GM19043 (cell line): Measurements from ENCODE around the gene MPPED1.

Source experiments
- ATAC-seq: cut with Tn5 transposase; IDR thresholded peaks from one replicate; pipeline ENCODE4 v1.9.1; 2021; ENCODE audit warnings: low read depth; ENCODE audit not compliant: unreplicated experiment

The MPPED1 gene

DNA sequence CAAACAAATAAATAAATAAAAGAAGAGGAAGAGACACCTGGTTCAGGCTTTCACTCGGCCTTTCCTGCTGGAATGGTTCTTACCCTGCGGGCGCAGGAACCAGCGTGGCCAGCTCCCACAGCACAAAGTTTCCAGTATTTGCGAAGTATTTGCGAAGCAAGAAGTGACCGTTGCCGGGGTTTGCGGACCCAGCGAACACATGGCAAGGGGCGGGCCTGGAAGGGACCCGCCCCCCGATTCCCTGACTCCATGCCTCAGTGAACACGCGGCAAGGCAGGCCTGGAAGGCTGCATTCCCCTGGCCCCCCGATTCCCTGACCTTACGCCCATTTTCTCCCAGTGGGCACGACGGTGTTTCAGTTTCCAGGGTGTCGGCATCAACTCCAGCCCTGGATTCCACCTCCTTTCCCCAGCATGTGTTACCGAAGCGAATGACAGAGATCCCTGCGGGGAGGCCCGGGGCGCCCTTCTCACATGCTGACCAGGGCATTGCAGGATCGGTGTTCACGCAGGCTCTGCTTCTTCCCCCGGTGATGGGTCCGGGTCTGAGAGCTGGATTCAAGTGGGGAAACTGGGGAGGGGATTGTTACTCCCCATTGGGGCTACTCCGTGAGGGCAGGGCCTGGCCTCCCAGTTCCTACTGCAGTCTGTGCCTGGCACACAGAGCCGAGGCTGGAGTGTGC, 102.8 kb downstream of the MPPED1 start:
- ATAC-seq, result no peak

- no peak for ATAC-seq
Observed at GRCh38 chr22:43515411-43515810, 103.6 kb downstream of the MPPED1 start.

DNA sequence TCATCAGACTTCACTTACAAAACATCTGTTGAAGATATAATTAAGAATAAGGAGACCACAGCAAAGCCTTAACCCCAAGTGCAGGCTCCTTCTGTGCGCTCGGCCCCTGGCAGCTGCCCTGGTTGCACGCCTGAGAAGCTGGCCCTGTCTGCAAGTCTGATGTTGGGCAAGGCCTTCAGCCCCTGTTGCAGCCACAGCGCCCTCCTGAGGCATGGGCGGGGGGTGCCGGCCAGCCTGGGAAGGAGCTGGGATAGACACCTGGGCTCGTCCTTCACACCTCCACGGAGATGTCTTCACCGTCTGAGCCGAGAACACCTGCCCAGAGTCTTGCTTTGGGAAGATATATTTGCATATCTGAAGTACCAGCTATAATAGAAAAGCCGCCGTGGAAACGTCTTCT, 104.1 kb downstream of the MPPED1 start:
- ATAC-seq, result no peak

GRCh38 chr22:43516386-43516785, 104.6 kb downstream of the MPPED1 start:
- ATAC-seq, result no peak

DNA sequence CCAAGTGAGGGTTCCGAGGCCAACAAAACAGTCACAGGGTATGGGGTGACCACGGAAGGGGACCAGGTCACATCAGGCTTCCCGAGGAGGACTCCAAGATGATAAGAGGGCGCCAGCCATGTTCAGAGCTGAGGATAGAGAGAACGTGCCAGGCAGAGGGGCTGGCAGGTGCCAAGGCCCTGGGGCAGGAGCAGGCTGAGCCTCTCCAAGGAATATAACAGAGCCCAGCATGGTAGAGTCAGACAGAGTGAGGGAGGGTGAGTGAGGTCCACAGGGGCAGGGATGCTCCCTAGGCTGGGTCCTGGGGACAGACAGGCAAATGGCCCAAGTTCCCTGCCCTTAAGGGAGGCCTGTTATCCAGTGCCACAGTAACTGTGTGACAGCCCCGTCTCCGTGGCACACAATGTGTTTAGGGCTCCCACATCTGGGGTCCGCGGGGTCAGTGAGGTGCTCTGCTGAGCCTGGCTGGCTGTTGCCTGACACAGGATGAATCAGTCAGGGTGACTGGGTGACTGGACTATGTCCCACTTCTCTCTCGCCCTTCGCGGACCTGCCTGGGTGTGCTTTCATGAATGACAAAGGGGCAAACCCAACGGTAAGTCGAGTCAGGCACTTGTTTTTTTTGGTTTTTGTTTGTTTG, 105.3 kb downstream of the MPPED1 start:
- no peak for ATAC-seq

DNA sequence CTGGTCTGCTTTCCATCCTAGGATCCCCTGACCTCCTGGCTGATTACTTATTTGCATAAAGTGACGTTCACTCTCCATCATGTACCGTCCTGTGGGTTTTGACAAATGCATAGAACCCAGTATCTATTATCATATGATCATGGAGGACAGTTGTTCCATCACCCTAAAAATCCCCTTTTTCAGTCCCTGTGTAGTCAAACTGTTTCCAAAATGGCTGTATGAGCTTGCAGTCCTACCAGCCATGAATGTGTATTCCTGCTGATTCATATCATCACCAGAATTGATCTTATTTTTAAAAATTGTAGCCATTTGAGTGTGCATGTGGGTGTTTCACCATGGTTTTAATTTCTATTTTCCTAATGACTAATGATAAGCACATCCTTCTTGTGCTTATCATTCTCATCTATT, 108.8 kb downstream of the MPPED1 start:
- no peak for ATAC-seq

DNA sequence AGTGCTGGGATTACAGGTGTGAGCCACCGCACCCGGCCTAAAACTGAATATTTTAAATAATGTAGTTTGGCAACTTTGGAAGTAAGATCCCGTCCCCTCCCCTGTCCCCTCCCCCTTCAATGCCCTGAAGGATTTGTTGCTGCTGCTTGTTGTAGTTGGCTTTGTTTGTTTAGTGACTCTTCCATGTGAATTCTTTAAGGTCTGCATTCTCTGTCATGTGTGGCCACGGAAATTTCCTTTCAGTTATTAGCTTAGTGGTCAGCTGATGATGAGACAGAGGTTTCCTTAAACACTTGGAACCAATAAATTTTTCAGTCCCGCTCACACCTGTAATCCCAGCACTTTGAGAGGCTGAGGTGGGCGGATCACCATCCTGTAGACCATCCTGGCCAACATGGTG, 109.9 kb downstream of the MPPED1 start:
- no peak for ATAC-seq

GRCh38 chr22:43526117-43526655, 114.4 kb downstream of the MPPED1 start:
- no peak for ATAC-seq

GRCh38 chr22:43526946-43527345, 115.1 kb downstream of the MPPED1 start:
- ATAC-seq, result no peak

DNA sequence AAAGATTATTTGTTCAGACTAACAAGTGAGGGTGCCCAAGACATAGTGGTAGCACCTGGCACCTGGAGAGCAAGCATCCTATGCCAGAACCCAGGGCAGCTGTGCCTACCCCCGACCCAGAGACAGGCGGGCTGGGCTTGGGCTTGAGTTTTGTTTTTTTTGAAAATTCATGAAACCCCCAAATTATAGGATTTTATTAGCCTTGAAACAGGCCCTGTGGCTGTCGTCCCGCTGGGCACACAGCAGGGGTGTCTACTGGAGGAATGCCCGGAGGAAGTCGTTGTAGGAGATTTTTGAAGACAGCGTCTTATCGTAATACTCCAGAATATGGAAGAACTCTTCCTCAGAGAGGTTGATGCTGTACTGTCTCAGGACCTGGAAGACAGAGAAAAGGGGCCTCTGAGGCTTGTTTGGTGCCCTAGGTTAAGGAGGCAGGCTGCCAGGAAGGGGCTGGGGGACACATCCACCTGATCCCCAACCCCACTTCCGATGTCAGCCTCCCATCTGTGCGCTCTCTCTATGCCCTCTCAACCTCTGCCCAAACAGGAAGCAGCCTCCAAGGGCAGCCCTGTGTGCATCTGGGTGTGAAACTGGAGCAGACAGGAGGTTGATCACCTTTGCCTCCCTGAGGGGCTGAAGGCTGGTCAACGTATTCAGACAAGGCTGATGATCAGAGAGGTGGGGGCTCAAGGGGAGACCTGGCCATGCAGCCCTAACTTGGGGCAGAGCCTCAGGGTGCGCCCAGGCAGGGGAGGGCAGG, 117.0 kb downstream of the MPPED1 start:
- ATAC-seq, result no peak

- ATAC-seq, result no peak
Observed at GRCh38 chr22:43529461-43529860, 117.6 kb downstream of the MPPED1 start.

DNA sequence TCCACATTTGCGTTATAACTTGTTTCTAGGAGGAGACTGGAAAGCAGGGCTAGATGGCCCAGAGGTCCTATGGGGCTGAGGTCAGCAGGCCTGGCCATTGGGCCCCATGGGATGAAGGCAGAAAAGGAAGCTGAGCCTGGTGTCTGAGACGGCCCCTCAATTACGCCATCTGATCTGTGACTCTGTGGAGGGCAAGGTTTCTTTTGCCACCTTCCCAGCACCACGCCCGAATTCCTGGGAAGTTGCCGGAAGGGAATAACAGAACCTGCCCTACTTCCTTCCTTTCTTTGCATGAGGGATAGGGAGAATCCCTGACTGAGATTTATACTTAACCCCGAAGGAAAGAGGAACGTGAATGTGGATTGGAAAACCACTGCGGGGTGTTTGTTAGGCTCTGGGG, 118.1 kb downstream of the MPPED1 start:
- no peak for ATAC-seq

DNA sequence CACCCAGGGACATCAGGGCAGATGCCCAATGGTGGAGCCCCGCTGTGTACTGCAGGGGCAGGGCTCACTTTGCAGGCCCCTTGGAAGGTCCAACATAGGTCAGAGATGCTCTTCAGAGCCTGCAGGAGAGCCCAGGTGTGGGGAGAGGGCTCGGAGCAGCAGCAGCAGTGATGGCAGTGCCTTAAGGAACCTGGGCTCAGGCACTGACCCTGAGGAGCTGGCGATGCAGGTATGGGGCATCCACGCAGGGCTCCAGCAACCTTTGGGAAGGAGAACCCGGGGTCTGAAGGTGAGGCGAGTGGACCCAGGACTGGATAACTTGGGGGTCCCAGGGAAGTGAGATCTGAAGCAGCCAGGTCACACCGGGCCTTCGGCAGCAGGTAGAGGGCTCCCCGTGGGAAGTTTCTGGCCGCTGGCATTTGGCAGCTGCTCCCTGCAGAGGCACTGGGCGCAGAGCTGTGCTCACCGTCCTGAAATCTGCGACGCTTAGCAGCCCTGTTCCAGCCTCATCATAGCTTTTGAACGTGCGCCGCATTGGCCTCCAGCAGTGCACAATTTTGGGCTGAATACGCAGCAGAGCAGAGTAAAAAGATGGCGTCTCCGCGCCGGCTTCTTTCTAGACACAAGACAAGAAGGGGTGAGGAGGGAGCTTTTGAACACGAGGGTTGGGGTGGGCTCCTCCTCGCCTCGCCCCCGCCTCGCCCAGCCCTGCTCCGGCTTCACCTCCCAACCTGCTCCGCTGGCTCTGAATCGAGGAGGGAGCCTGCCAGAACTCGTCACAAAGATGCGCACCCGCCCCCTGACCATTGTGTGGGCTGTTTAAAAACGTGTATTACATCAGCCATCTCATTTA, 118.8 kb downstream of the MPPED1 start:
- no peak for ATAC-seq

GRCh38 chr22:43531651-43532050, 119.8 kb downstream of the MPPED1 start:
- ATAC-seq, result no peak

- no peak for ATAC-seq
Observed at GRCh38 chr22:43532301-43533155, 120.7 kb downstream of the MPPED1 start.

GRCh38 chr22:43533156-43533530, 121.3 kb downstream of the MPPED1 start:
- ATAC-seq, result no peak

- ATAC-seq, result no peak
Observed at GRCh38 chr22:43533656-43534428, 122.0 kb downstream of the MPPED1 start.

DNA sequence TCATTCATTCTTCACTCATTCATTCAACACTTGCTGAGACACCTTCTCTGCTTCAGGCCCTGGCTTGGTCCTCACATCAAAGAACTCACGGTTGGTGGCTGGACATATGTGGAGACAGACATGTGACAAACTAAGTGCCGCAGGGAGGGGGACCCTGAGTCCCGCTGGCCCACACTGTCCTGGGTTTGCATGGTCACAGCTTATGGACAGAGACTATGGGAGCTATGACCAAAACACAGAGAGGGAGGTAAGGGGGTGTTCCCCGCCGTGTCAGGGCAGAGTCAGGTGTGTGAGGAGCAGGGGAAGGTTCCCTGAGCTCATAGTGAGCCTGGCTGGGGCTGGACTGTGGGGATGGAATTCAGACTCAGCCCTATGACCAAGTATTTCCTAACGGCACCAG, 123.1 kb downstream of the MPPED1 start:
- no peak for ATAC-seq

GRCh38 chr22:43535336-43535735, 123.5 kb downstream of the MPPED1 start:
- no peak for ATAC-seq
